GM23338 (cell line): ENCODE measurements around the gene FATE1. TPM values are rescaled to one million over a fixed set of nuclear protein-coding genes. Genes with fewer than 3 reads are reported as not detected.

ENCODE experiments used
- ATAC-seq: fragments of 200-7000 bp; cut with Tn5 transposase; 3 replicates; pipeline ENCODE4 v1.9.1; 2020
- DNase-seq: peaks from one replicate; pipeline ENCODE4 v3.0.0-alpha.2; 2015; ENCODE audit warnings: low spot score
- H2AFZ ChIP-seq: fragments of 200-600 bp; sonication (generic); 2 replicates; pipeline ENCODE4 v1.8.0; 2016; ENCODE audit warnings: antibody characterized with exemption, mild to moderate bottlenecking, moderate library complexity
- H3F3A ChIP-seq: fragments of 200-600 bp; sonication (generic); replicated peaks from 2 replicates; pipeline ENCODE4 v1.8.0; 2017; ENCODE audit warnings: antibody characterized with exemption, mixed run types, low read depth
- H3K27ac ChIP-seq: fragments of 200-600 bp; sonication (generic); 2 replicates; pipeline ENCODE4 v1.6.1; 2016; ENCODE audit warnings: low read depth
- H3K27me3 ChIP-seq: fragments of 200-600 bp; sonication (generic); 2 replicates; pipeline ENCODE4 v1.8.0; 2016; ENCODE audit warnings: mild to moderate bottlenecking, mixed run types, moderate library complexity; ENCODE audit not compliant: insufficient read depth
- H3K36me3 ChIP-seq: fragments of 200-600 bp; sonication (generic); 2 replicates; pipeline ENCODE4 v1.8.0; 2016; ENCODE audit warnings: mild to moderate bottlenecking; ENCODE audit not compliant: insufficient read depth
- H3K4me1 ChIP-seq: fragments of 200-600 bp; sonication (generic); 2 replicates; pipeline ENCODE4 v1.8.0; 2016; ENCODE audit warnings: mild to moderate bottlenecking, moderate library complexity; ENCODE audit not compliant: insufficient read depth
- H3K4me2 ChIP-seq: fragments of 200-600 bp; sonication (generic); 2 replicates; pipeline ENCODE4 v1.7.1; 2017; ENCODE audit warnings: mixed run types
- H3K4me3 ChIP-seq: fragments of 200-600 bp; sonication (generic); 2 replicates; pipeline ENCODE4 v1.6.1; 2016; ENCODE audit warnings: mixed run types
- H3K79me2 ChIP-seq: fragments of 200-600 bp; sonication (generic); replicated peaks from 2 replicates; pipeline ENCODE4 v1.8.0; 2017; ENCODE audit warnings: mild to moderate bottlenecking; ENCODE audit not compliant: insufficient read depth
- H3K9me2 ChIP-seq: fragments of 200-600 bp; sonication (generic); 2 replicates; pipeline ENCODE4 v1.8.0; 2017; ENCODE audit not compliant: insufficient read depth
- H4K20me1 ChIP-seq: fragments of 200-600 bp; sonication (generic); replicated peaks from 2 replicates; pipeline ENCODE4 v1.8.0; 2017; ENCODE audit warnings: mild to moderate bottlenecking; ENCODE audit not compliant: insufficient read depth
- H3K27ac Mint-ChIP-seq: 2 replicates; pipeline ENCODE4 v1.8.0; 2020; ENCODE audit warnings: inconsistent platforms, mild to moderate bottlenecking, moderate library complexity, mixed read lengths
- H3K27me3 Mint-ChIP-seq: 3 replicates; pipeline ENCODE4 v1.8.0; 2022; ENCODE audit warnings: low read depth, mild to moderate bottlenecking, moderate library complexity, mixed read lengths, inconsistent platforms; ENCODE audit not compliant: insufficient read depth, poor library complexity
- H3K36me3 Mint-ChIP-seq: 3 replicates; pipeline ENCODE4 v1.8.0; 2021; ENCODE audit warnings: low read depth, mild to moderate bottlenecking, inconsistent platforms, moderate library complexity, mixed read lengths
- H3K4me1 Mint-ChIP-seq: 3 replicates; pipeline ENCODE4 v1.8.0; 2020; ENCODE audit warnings: mild to moderate bottlenecking, inconsistent platforms, mixed read lengths
- H3K4me3 Mint-ChIP-seq: 3 replicates; pipeline ENCODE4 v1.8.0; 2021; ENCODE audit warnings: moderate library complexity, mild to moderate bottlenecking, inconsistent platforms, mixed read lengths
- H3K9me3 Mint-ChIP-seq: 3 replicates; pipeline ENCODE4 v1.8.0; 2020; ENCODE audit warnings: moderate library complexity, mild to moderate bottlenecking, inconsistent platforms, mixed read lengths
- CREB1 ChIP-seq: fragments of 250-450 bp; sonication (Bioruptor Pico); IDR thresholded peaks from 2 replicates; pipeline ENCODE4 v1.5.0; 2020; ENCODE audit warnings: low read depth, mild to moderate bottlenecking, moderate library complexity
- CTCF ChIP-seq, 2 experiments: fragments of 200-600 bp in 1 of 2; sonication (generic) in 1 of 2; conservative IDR thresholded peaks; 2 replicates each; pipeline versions ENCODE4 v1.5.1 to v1.6.1; 2016 to 2017; ENCODE audit warnings: antibody characterized with exemption in 2 of 2, low read depth in 2 of 2, mild to moderate bottlenecking in 2 of 2, moderate library complexity in 1 of 2
- ETS1 ChIP-seq: IDR thresholded peaks from 2 replicates; pipeline ENCODE4 v1.6.1; 2016; ENCODE audit warnings: antibody characterized with exemption
- EZH2 ChIP-seq: fragments of 200-600 bp; sonication (generic); IDR thresholded peaks from one replicate; pipeline ENCODE4 v1.8.0; 2017; ENCODE audit warnings: antibody characterized with exemption, mild to moderate bottlenecking, low read depth; ENCODE audit not compliant: unreplicated experiment
- EZH2phosphoT487 ChIP-seq: fragments of 200-600 bp; sonication (generic); IDR thresholded peaks from one replicate; pipeline ENCODE4 v1.8.1; 2018; ENCODE audit warnings: antibody characterized with exemption; ENCODE audit not compliant: unreplicated experiment
- JUNB ChIP-seq: IDR thresholded peaks from one replicate; pipeline ENCODE4 v1.6.1; 2016; ENCODE audit warnings: antibody characterized with exemption; ENCODE audit not compliant: unreplicated experiment
- NANOG ChIP-seq: IDR thresholded peaks from 2 replicates; pipeline ENCODE4 v1.6.1; 2016; ENCODE audit warnings: antibody characterized with exemption, borderline replicate concordance
- POLR2AphosphoS5 ChIP-seq: IDR thresholded peaks from 2 replicates; pipeline ENCODE4 v1.6.1; 2016; ENCODE audit warnings: antibody characterized with exemption, low read depth
- REST ChIP-seq: IDR thresholded peaks from one replicate; pipeline ENCODE4 v1.6.1; 2018; ENCODE audit warnings: antibody characterized with exemption; ENCODE audit not compliant: unreplicated experiment
- STAT1 ChIP-seq: IDR thresholded peaks from one replicate; pipeline ENCODE4 v1.6.1; 2016; ENCODE audit warnings: antibody characterized with exemption; ENCODE audit not compliant: unreplicated experiment
- ZNF114 ChIP-seq: fragments of 250-450 bp; sonication (Bioruptor Pico); IDR thresholded peaks from 2 replicates; pipeline ENCODE4 v1.5.0; 2020; ENCODE audit warnings: mild to moderate bottlenecking, moderate library complexity
- ZNF331 ChIP-seq: fragments of 250-450 bp; sonication (Bioruptor Pico); IDR thresholded peaks from 2 replicates; pipeline ENCODE4 v1.5.0; 2020; ENCODE audit warnings: low read depth, mild to moderate bottlenecking, moderate library complexity
- ZNF462 ChIP-seq: fragments of 250-450 bp; sonication (Bioruptor Pico); IDR thresholded peaks from 2 replicates; pipeline ENCODE4 v1.5.0; 2020; ENCODE audit warnings: mild to moderate bottlenecking, moderate library complexity
- polyA plus RNA-seq: library from polyadenylated mRNA; unstranded; fragments of >200 nt; fragmentation: Nextera tagmentation; extraction: Ambion mirVana; gene quantifications from 2 replicates; pipeline ENCODE4 v1.2.1, GENCODE V29; 2016
- total RNA-seq: library from RNA; depleted of rRNA; stranded (reverse); fragments of >200 nt; shearing (Covaris generic); gene quantifications from 2 replicates; pipeline ENCODE4 v1.2.3, GENCODE V29; 2014

FATE1 gene
- total and polyA plus RNA-seq, 2 experiments from 2014 or later, result 0.31 TPM; not detected in 1

- no peaks in the 10 kb centered on the region for H3K36me3 ChIP-seq
- no peaks in the 10 kb centered on the region for H4K20me1 ChIP-seq
- no peak for DNase-seq
- no peaks in the 10 kb centered on the region for H3K9me2 ChIP-seq
- Mint-ChIP-seq H3K9me3 (no peaks in the 10 kb centered on the region; the same call in 2 of the 3 replicates), H3K27ac (no peak overlapping the region), H3K4me3 (no peak overlapping the region), H3K36me3 (no peaks in the 10 kb centered on the region), H3K27me3 (peaks cover 2% of the 10 kb centered on the region), H3K4me1 (peaks cover 7% of the 10 kb centered on the region; the same call in 2 of the 3 replicates)
- H3K4me3 ChIP-seq, result no peak overlapping the region
- H3F3A ChIP-seq, result no peaks in the 10 kb centered on the region
- peak; percentile 17; the same call in 2 of the 3 replicates for ATAC-seq
- H3K79me2 ChIP-seq, result no peaks in the 10 kb centered on the region
- H3K4me1 ChIP-seq, result no peaks in the 10 kb centered on the region
- H3K27ac ChIP-seq, result no peak overlapping the region
- no peak overlapping the region for H2AFZ ChIP-seq
- TF ChIP-seq ZNF462 (no peak), EZH2phosphoT487 (no peak), REST (no peak), POLR2AphosphoS5 (no peak), CTCF (conservative IDR thresholded peaks at IDR 0.05; ENCODE audit: low read depth in 2 of 2) (no peak), JUNB (no peak), CREB1 (no peak), ZNF331 (no peak), ETS1 (no peak), NANOG (no peak), ZNF114 (no peak), EZH2 (no peak), STAT1 (no peak)
- no peak overlapping the region for H3K4me2 ChIP-seq
- no peaks in the 10 kb centered on the region for H3K27me3 ChIP-seq
These were observed 7.4 kb downstream of the FATE1 start for GRCh38 chrX:151723156-151723760.
